T-cell (primary cell): ENCODE results near the gene TSPAN15. TPM values are rescaled to one million over a fixed set of nuclear protein-coding genes. Genes with fewer than 3 reads are reported as not detected.
A peak's percentile ranks its signal among the peaks of the same experiment; 100 is the strongest.

Experiments
- ATAC-seq, 4 experiments: fragments of 200-7000 bp in 3 of 4; fragments of 150-1000 bp in 1 of 4; cut with Tn5 transposase; replicated peaks in 1 of 4; 1 replicate in 3 of 4; 2 replicates in 1 of 4; pipeline ENCODE4 v1.10.0; 2021; ENCODE audit warnings: moderate library complexity in 3 of 4, mild to moderate bottlenecking in 2 of 4, moderate number of reproducible peaks in 1 of 4
- CTCF ChIA-PET, 2 donors: fragments of 300-600 bp; sonication (Branson Sonifier 250); formaldehyde crosslinking; loops; one replicate each; lab custom pipeline; 2022; ENCODE audit warnings: antibody characterized with exemption in 2 of 2; lab: Charles Lee
- POLR2A ChIA-PET, 2 donors: fragments of 300-600 bp; sonication (Branson Sonifier 250); formaldehyde crosslinking; loops; one replicate each; lab custom pipeline; 2022; ENCODE audit warnings: antibody characterized with exemption in 2 of 2; lab: Charles Lee
- DNase-seq, 35 experiments: peaks; one replicate each; pipeline versions ENCODE4 v3.0.0 to v3.0.0-alpha.2; 2013 to 2023
- H3K27ac ChIP-seq: one replicate; pipeline ENCODE4 v1.5.1; 2013; ENCODE audit warnings: low read length
- H3K27me3 ChIP-seq, 2 experiments: replicated peaks in 1 of 2; 1 replicate in 1 of 2; 2 replicates in 1 of 2; pipeline versions ENCODE4 v1.6.1 to v1.7.0; 2013; ENCODE audit warnings: low read length in 1 of 2, mixed read lengths in 1 of 2; ENCODE audit not compliant: control insufficient read depth in 2 of 2, insufficient read depth in 2 of 2; ENCODE audit errors: extremely low read depth in 1 of 2
- H3K36me3 ChIP-seq, 2 donors: 1 replicate in 1 of 2; 2 replicates in 1 of 2; pipeline versions ENCODE4 v1.6.1 to v1.7.0; 2013; ENCODE audit warnings: low read length in 1 of 2; ENCODE audit not compliant: control insufficient read depth in 2 of 2, insufficient read depth in 1 of 2; ENCODE audit errors: extremely low read depth in 1 of 2
- H3K4me1 ChIP-seq, 2 experiments: 1 replicate in 1 of 2; 2 replicates in 1 of 2; pipeline versions ENCODE4 v1.6.1 to v1.7.0; 2013; ENCODE audit warnings: low read length in 2 of 2, mixed read lengths in 1 of 2; ENCODE audit not compliant: insufficient read depth in 2 of 2, control insufficient read depth in 1 of 2; ENCODE audit errors: extremely low read depth in 1 of 2
- H3K4me3 ChIP-seq, 2 donors: 1 replicate in 1 of 2; 2 replicates in 1 of 2; pipeline versions ENCODE4 v1.5.1 to v1.7.0; 2013; ENCODE audit warnings: mild to moderate bottlenecking in 2 of 2, low read length in 1 of 2, moderate library complexity in 1 of 2; ENCODE audit not compliant: control insufficient read depth in 1 of 2; ENCODE audit errors: extremely low read depth in 1 of 2
- H3K9me3 ChIP-seq: 2 replicates; pipeline ENCODE4 v1.7.0; 2013
- H3K27ac Mint-ChIP-seq, 2 donors: one replicate each; pipeline ENCODE4 v1.8.0; 2020 to 2021; ENCODE audit warnings: mild to moderate bottlenecking in 2 of 2, mixed read lengths in 2 of 2
- H3K27me3 Mint-ChIP-seq, 2 donors: one replicate each; pipeline ENCODE4 v1.8.0; 2021 to 2022; ENCODE audit warnings: mixed read lengths in 2 of 2
- H3K36me3 Mint-ChIP-seq: one replicate; pipeline ENCODE4 v1.8.0; 2021; ENCODE audit warnings: mixed read lengths
- H3K4me1 Mint-ChIP-seq, 3 donors: one replicate each; pipeline ENCODE4 v1.8.0; 2020 to 2022; ENCODE audit warnings: mixed read lengths in 3 of 3, mild to moderate bottlenecking in 1 of 3
- H3K4me3 Mint-ChIP-seq, 3 donors: one replicate each; pipeline ENCODE4 v1.8.0; 2020 to 2022; ENCODE audit warnings: mild to moderate bottlenecking in 3 of 3, mixed read lengths in 3 of 3, moderate library complexity in 3 of 3
- H3K9me3 Mint-ChIP-seq, 3 donors: one replicate each; pipeline ENCODE4 v1.8.0; 2020 to 2022; ENCODE audit warnings: mixed read lengths in 3 of 3
- WGBS: methylation state at CpG from one replicate; pipeline ENCODE4 v1.1.5; 2013; ENCODE audit warnings: missing lambda C conversion rate; ENCODE audit not compliant: insufficient coverage; 5-methylcytosine and 5-hydroxymethylcytosine counted together
- total RNA-seq, 35 experiments: library from RNA in 6 of 35; stranded (reverse) in 6 of 35; fragments of 120-200 nt in 1 of 35; gene quantifications; one replicate each; pipeline versions ENCODE4 v1.2.1 to v1.2.4 and lab custom pipeline; 2013 to 2026

TSPAN15 gene
- total RNA-seq, 5 donors from 2014 or later (not counting 1 experiment from before 2014, with no cell fraction given): 2.9 to 8.2 (median 6.2) TPM

- Mint-ChIP-seq H3K4me3 (no peak overlapping the region), H3K27me3 (no peaks in the 10 kb centered on the region), H3K27ac (no peak overlapping the region), H3K36me3 (no peaks in the 10 kb centered on the region), H3K4me1 (peaks cover 17 to 22% (median 18%) of the 10 kb centered on the region in 3 donors), H3K9me3 (no peaks in the 10 kb centered on the region)
- no peaks in the 10 kb centered on the region for H3K9me3 ChIP-seq
- ChIA-PET CTCF (no interaction called here), POLR2A (no interaction called here)
- H3K27ac ChIP-seq: no peak overlapping the region
- DNase-seq (no peak), ATAC-seq (no peak)
- peaks cover 0 to 22% of the 10 kb centered on the region in 2 experiments for H3K27me3 ChIP-seq
- WGBS: 88% methylated on average over 18 of the region's 18 CpGs
- H3K4me1 ChIP-seq: peaks cover 5 to 24% of the 10 kb centered on the region in 2 experiments
- H3K36me3 ChIP-seq: no peaks in the 10 kb centered on the region
- no peak overlapping the region for H3K4me3 ChIP-seq
Observed at GRCh38 chr10:69419096-69419743, 32.0 kb upstream of the TSPAN15 start.

- CTCF ChIA-PET: interaction anchor here in 1 of 2 donors (0.6 kb wide), 1 partner anchor 11 kb away, joined by 3 read pairs; no protein-coding TSS in a partner anchor
- Histone ChIP-seq H3K9me3 (no peaks in the 10 kb centered on the region), H3K27me3 (peaks cover 0 to 22% of the 10 kb centered on the region in 2 experiments), H3K36me3 (no peaks in the 10 kb centered on the region), H3K4me1 (peaks cover 5 to 29% of the 10 kb centered on the region in 2 experiments), H3K27ac (no peak overlapping the region), H3K4me3 (no peak overlapping the region)
- Mint-ChIP-seq H3K36me3 (no peaks in the 10 kb centered on the region), H3K9me3 (no peaks in the 10 kb centered on the region), H3K4me3 (no peak overlapping the region), H3K27ac (no peak overlapping the region), H3K27me3 (no peaks in the 10 kb centered on the region), H3K4me1 (peaks cover 21 to 27% (median 22%) of the 10 kb centered on the region in 3 donors)
- DNase-seq (no peak), ATAC-seq (no peak)
- WGBS: 84% methylated on average over 11 of the region's 11 CpGs
- POLR2A ChIA-PET: no interaction called here
Observed at GRCh38 chr10:69419744-69420126, 31.5 kb upstream of the TSPAN15 start.

- H3K36me3 ChIP-seq: no peaks in the 10 kb centered on the region
- H3K4me3 ChIP-seq: no peak overlapping the region
- WGBS: 78% methylated on average over 9 of the region's 13 CpGs
- POLR2A ChIA-PET: no interaction called here
- no peak overlapping the region for H3K4me3 Mint-ChIP-seq
- H3K9me3 ChIP-seq: no peaks in the 10 kb centered on the region
- no peaks in the 10 kb centered on the region for H3K27me3 Mint-ChIP-seq
- H3K27ac Mint-ChIP-seq: peak overlapping the region in 1 of 2 donors; percentile 13
- peaks cover 0 to 10% of the 10 kb centered on the region in 2 experiments for H3K27me3 ChIP-seq
- DNase-seq: no peak
- no peak for ATAC-seq
- peaks cover 17 to 49% of the 10 kb centered on the region in 2 experiments for H3K4me1 ChIP-seq
- CTCF ChIA-PET: interaction anchor here in 1 of 2 donors (0.5 to 0.8 kb wide), 3 partner anchors 18 to 215 kb away, joined by 3 read pairs; no protein-coding TSS in a partner anchor
- no peaks in the 10 kb centered on the region for H3K36me3 Mint-ChIP-seq
- H3K9me3 Mint-ChIP-seq: no peaks in the 10 kb centered on the region
- H3K4me1 Mint-ChIP-seq: peaks cover 41 to 47% (median 42%) of the 10 kb centered on the region in 3 donors
- no peak overlapping the region for H3K27ac ChIP-seq
Observed at GRCh38 chr10:69421611-69422308, 29.5 kb upstream of the TSPAN15 start.

- DNase-seq (no peak), ATAC-seq (no peak)
- Mint-ChIP-seq H3K36me3 (no peaks in the 10 kb centered on the region), H3K27ac (peak overlapping the region in 1 of 2 donors; percentile 8), H3K4me1 (peaks cover 50 to 56% (median 52%) of the 10 kb centered on the region in 3 donors), H3K4me3 (no peak overlapping the region), H3K27me3 (no peaks in the 10 kb centered on the region), H3K9me3 (no peaks in the 10 kb centered on the region)
- WGBS: 83% methylated on average over 1 of the region's 4 CpGs
- peaks cover 0 to 9% of the 10 kb centered on the region in 2 experiments for H3K27me3 ChIP-seq
- peaks cover 17 to 54% of the 10 kb centered on the region in 2 experiments for H3K4me1 ChIP-seq
- ChIA-PET POLR2A (interaction anchor here in 1 of 2 donors (0.7 kb wide), 1 partner anchor 214 kb away, joined by 3 read pairs; no protein-coding TSS in a partner anchor), CTCF (interaction anchor here (0.6 to 0.8 kb wide), 2 partner anchors 214 to 335 kb away, joined by 3 read pairs; no protein-coding TSS in a partner anchor)
- no peak overlapping the region for H3K4me3 ChIP-seq
- no peak overlapping the region for H3K27ac ChIP-seq
- no peaks in the 10 kb centered on the region for H3K36me3 ChIP-seq
- H3K9me3 ChIP-seq: no peaks in the 10 kb centered on the region
Observed at GRCh38 chr10:69422676-69423075, 28.6 kb upstream of the TSPAN15 start.

GRCh38 chr10:69425041-69425440 is 26.2 kb upstream of the TSPAN15 start:
- ChIA-PET POLR2A (no interaction called here), CTCF (interaction anchor here in 1 of 2 donors (0.6 to 2.7 kb wide), 4 partner anchors 17 to 664 kb away, joined by 3 to 12 read pairs (median 5); no protein-coding TSS in a partner anchor)
- peaks cover 57 to 65% (median 62%) of the 10 kb centered on the region in 3 donors for H3K4me1 Mint-ChIP-seq
- no peaks in the 10 kb centered on the region for H3K27me3 Mint-ChIP-seq
- no peaks in the 10 kb centered on the region for H3K36me3 Mint-ChIP-seq
- peak overlapping the region in 1 of 3 donors; percentile 40 for H3K4me3 Mint-ChIP-seq
- no CpG with 5 or more reads among the region's 2 CpGs for WGBS
- H3K4me3 ChIP-seq: no peak overlapping the region
- DNase-seq (no peak), ATAC-seq (no peak)
- no peaks in the 10 kb centered on the region for H3K36me3 ChIP-seq
- H3K9me3 Mint-ChIP-seq: no peaks in the 10 kb centered on the region
- peaks cover 17 to 57% of the 10 kb centered on the region in 2 experiments for H3K4me1 ChIP-seq
- H3K9me3 ChIP-seq: no peaks in the 10 kb centered on the region
- peak overlapping the region; percentile 73 for H3K27ac ChIP-seq
- peaks cover 0 to 3% of the 10 kb centered on the region in 2 experiments for H3K27me3 ChIP-seq
- peak overlapping the region; percentile 85 to 88 for H3K27ac Mint-ChIP-seq
